Pulmonary artery endothelial cell (primary cell): Measurements from ENCODE around the gene JAKMIP3. TPM values are rescaled to one million over a fixed set of nuclear protein-coding genes. Genes with fewer than 3 reads are reported as not detected.

Experiments
- DNase-seq: peaks from one replicate; pipeline ENCODE4 v3.0.0-alpha.2; 2011; ENCODE audit warnings: low read depth, low spot score
- total RNA-seq: library from RNA; depleted of rRNA; stranded (reverse); fragments of >200 nt; gene quantifications from 2 replicates; pipeline ENCODE4 v1.2.3, GENCODE V29; 2014

Gene JAKMIP3
- total RNA-seq: 0.07 TPM in 2 replicates

GRCh38 chr10:132065491-132066105 is at the start of gene JAKMIP3:
Gene JAKMIP3, plus strand, starts transcription at chr10:132065946. Its CDS starts 38,863 bp downstream, at chr10:132104809.
- peak; percentile 22 for DNase-seq

GRCh38 chr10:132016514-132016913 is 49.2 kb upstream of the JAKMIP3 start:
- DNase-seq: no peak

GRCh38 chr10:132018446-132018845 is 47.3 kb upstream of the JAKMIP3 start:
- no peak for DNase-seq

GRCh38 chr10:132019366-132019765 is 46.4 kb upstream of the JAKMIP3 start:
- DNase-seq: no peak

- no peak for DNase-seq
These were observed 45.3 kb upstream of the JAKMIP3 start for GRCh38 chr10:132020456-132020855.

GRCh38 chr10:132021046-132021445 is 44.7 kb upstream of the JAKMIP3 start:
- DNase-seq: no peak

GRCh38 chr10:132021504-132022143 is 44.1 kb upstream of the JAKMIP3 start:
- DNase-seq: no peak

GRCh38 chr10:132022241-132022640 is 43.5 kb upstream of the JAKMIP3 start:
- DNase-seq: no peak

GRCh38 chr10:132023092-132023811 is 42.5 kb upstream of the JAKMIP3 start:
- DNase-seq: peak; percentile 8

GRCh38 chr10:132027423-132027983 is 38.2 kb upstream of the JAKMIP3 start:
- no peak for DNase-seq

GRCh38 chr10:132028706-132029105 is 37.0 kb upstream of the JAKMIP3 start:
- no peak for DNase-seq

GRCh38 chr10:132030898-132031463 is 34.8 kb upstream of the JAKMIP3 start:
- DNase-seq: no peak

GRCh38 chr10:132033632-132034031 is 32.1 kb upstream of the JAKMIP3 start:
- DNase-seq: no peak

GRCh38 chr10:132035476-132035875 is 30.3 kb upstream of the JAKMIP3 start:
- DNase-seq: no peak

GRCh38 chr10:132036153-132036886 is 29.4 kb upstream of the JAKMIP3 start:
- no peak for DNase-seq

GRCh38 chr10:132036887-132037675 is 28.7 kb upstream of the JAKMIP3 start:
- no peak for DNase-seq

- no peak for DNase-seq
These were observed 28.1 kb upstream of the JAKMIP3 start for GRCh38 chr10:132037676-132037975.

- no peak for DNase-seq
These were observed 26.4 kb upstream of the JAKMIP3 start for GRCh38 chr10:132039371-132039770.

- no peak for DNase-seq
These were observed 25.7 kb upstream of the JAKMIP3 start for GRCh38 chr10:132040046-132040445.

GRCh38 chr10:132041340-132041739 is 24.4 kb upstream of the JAKMIP3 start:
- no peak for DNase-seq
